Neural crest cell (in vitro differentiated cells): Measurements from ENCODE around the gene ACY1. TPM values are rescaled to one million over a fixed set of nuclear protein-coding genes. Genes with fewer than 3 reads are reported as not detected.

Experiments used
- DNase-seq: peaks from one replicate; pipeline ENCODE4 v3.0.0; 2021; ENCODE audit warnings: low read depth, mixed read lengths, low spot score
- H3K27ac Mint-ChIP-seq: one replicate; pipeline ENCODE4 v1.8.0; 2021; ENCODE audit warnings: mild to moderate bottlenecking, mixed read lengths; ENCODE audit not compliant: unreplicated experiment
- H3K27me3 Mint-ChIP-seq: 2 replicates; pipeline ENCODE4 v1.8.0; 2021; ENCODE audit warnings: low read depth, mild to moderate bottlenecking, mixed read lengths
- H3K36me3 Mint-ChIP-seq: 2 replicates; pipeline ENCODE4 v1.8.0; 2021; ENCODE audit warnings: low read depth, mild to moderate bottlenecking, mixed read lengths
- H3K4me1 Mint-ChIP-seq: 2 replicates; pipeline ENCODE4 v1.8.0; 2021; ENCODE audit warnings: mixed read lengths
- H3K4me3 Mint-ChIP-seq: one replicate; pipeline ENCODE4 v1.8.0; 2021; ENCODE audit warnings: mild to moderate bottlenecking, mixed read lengths
- H3K9me3 Mint-ChIP-seq: 2 replicates; pipeline ENCODE4 v1.8.0; 2021; ENCODE audit warnings: mixed read lengths
- CTCF ChIP-seq: fragments of 200-600 bp; sonication (generic); conservative IDR thresholded peaks from 2 replicates; pipeline ENCODE4 v1.5.0; 2021; ENCODE audit warnings: antibody characterized with exemption, mild to moderate bottlenecking
- total RNA-seq: library from RNA; stranded (reverse); gene quantifications from 2 replicates; pipeline ENCODE4 v1.2.1, GENCODE V29; 2021

The ACY1 gene
- total RNA-seq, 1 donor from 2014 or later = 32.5 TPM

DNA sequence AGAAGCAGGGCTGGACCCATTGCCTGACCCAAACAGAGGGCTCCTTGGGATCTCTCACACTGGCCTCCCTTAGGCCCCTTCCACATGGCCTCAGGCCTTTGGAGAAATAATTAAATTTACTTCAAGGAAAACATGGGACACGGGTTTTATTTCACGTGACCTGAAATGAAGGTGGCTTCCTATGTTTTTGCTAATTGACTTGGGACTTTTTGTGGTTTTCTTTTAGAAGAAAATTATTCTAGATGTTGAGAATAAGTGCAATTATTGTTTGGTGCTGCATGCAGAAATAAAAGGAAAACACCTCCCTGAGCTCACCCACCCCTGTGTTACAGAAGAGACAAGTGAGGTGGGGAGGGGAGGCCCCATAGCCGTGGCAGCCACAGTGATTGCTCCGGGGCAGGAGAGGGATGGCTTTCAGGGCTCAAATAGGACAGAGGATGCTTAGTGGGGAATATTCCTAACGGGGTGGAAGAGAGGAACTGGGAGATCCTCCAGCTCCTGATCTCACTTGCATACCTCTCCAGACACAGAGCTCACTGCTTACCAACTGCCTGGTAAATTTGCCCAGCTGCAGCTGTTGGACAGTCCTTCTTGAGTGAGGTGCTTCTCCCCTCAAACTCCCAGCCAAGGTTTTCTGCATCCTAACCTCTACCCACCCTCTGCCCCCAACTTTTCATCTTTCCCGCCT is 41.6 kb downstream of the ACY1 start:
- H3K36me3 Mint-ChIP-seq = no peaks in the 10 kb centered on the region
- peaks cover 49% of the 10 kb centered on the region for H3K4me1 Mint-ChIP-seq
- H3K9me3 Mint-ChIP-seq = no peaks in the 10 kb centered on the region
- H3K27ac Mint-ChIP-seq = no peak overlapping the region
- no peak overlapping the region for H3K4me3 Mint-ChIP-seq
- no peak for TF ChIP-seq CTCF
- no peaks in the 10 kb centered on the region for H3K27me3 Mint-ChIP-seq
- no peak for DNase-seq

- no peak for TF ChIP-seq CTCF
- Mint-ChIP-seq H3K27ac (no peak overlapping the region), H3K27me3 (no peaks in the 10 kb centered on the region), H3K4me3 (no peak overlapping the region), H3K36me3 (no peaks in the 10 kb centered on the region), H3K9me3 (no peaks in the 10 kb centered on the region), H3K4me1 (peaks cover 48% of the 10 kb centered on the region)
- no peak for DNase-seq
These were observed 42.1 kb downstream of the ACY1 start for GRCh38 chr3:52025453-52025852.

GRCh38 chr3:52026041-52026440 is 42.7 kb downstream of the ACY1 start:
- Mint-ChIP-seq H3K27ac (no peak overlapping the region), H3K9me3 (no peaks in the 10 kb centered on the region), H3K4me3 (no peak overlapping the region)

DNA sequence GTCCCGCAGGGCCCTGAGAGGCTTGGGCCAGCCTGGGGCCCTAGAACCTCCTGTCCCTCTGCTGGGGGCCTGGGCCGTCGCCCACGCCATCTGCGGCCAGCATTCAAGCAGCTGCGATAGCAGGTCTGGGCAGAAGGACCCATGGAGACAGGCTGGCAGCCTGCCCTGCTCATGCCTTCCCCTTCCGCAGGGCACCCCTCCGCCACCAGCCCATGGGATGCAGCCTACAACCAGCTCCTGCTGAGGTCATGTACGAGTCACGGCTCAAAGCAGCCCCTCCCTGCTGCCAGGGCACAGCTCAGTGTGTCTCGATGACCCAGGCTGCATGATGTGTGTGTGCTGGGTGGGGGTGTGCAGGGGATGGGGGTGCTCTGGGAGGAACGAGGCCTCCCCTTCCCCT is 45.2 kb downstream of the ACY1 start:
- Mint-ChIP-seq H3K4me1 (peaks cover 33% of the 10 kb centered on the region), H3K27ac (no peak overlapping the region), H3K4me3 (no peak overlapping the region), H3K36me3 (no peaks in the 10 kb centered on the region), H3K27me3 (no peaks in the 10 kb centered on the region), H3K9me3 (no peaks in the 10 kb centered on the region)
- no peak for TF ChIP-seq CTCF
- DNase-seq = no peak

More at GRCh38 chr3:52026041-52026440, 42.7 kb downstream of the ACY1 start:
- TF ChIP-seq CTCF = no peak
- Mint-ChIP-seq H3K36me3 (no peaks in the 10 kb centered on the region), H3K4me1 (peaks cover 45% of the 10 kb centered on the region), H3K27me3 (no peaks in the 10 kb centered on the region)
- DNase-seq = no peak

- no peak for DNase-seq
- Mint-ChIP-seq H3K27ac (no peak overlapping the region), H3K9me3 (no peaks in the 10 kb centered on the region), H3K27me3 (no peaks in the 10 kb centered on the region), H3K4me1 (peaks cover 28% of the 10 kb centered on the region), H3K4me3 (no peak overlapping the region), H3K36me3 (no peaks in the 10 kb centered on the region)
- no peak for TF ChIP-seq CTCF
These were observed 45.7 kb downstream of the ACY1 start for GRCh38 chr3:52029053-52029452.
